Naive thymus-derived CD4-positive, alpha-beta T cell (primary cell): Measurements from ENCODE around the gene MGME1. TPM values are rescaled to one million over a fixed set of nuclear protein-coding genes. Genes with fewer than 3 reads are reported as not detected.
A peak's percentile ranks its signal among the peaks of the same experiment; 100 is the strongest.

Source experiments
- ATAC-seq: fragments of 150-1000 bp; cut with Tn5 transposase; 2 replicates; pipeline ENCODE4 v1.10.0; 2021; ENCODE audit warnings: mild to moderate bottlenecking, moderate library complexity
- CTCF ChIA-PET: fragments of 350-600 bp; sonication (Branson Sonifier 250); formaldehyde crosslinking; loops from one replicate; lab custom pipeline; 2021; ENCODE audit warnings: antibody characterized with exemption; lab: Charles Lee
- POLR2A ChIA-PET: fragments of 350-600 bp; sonication (Branson Sonifier 250); formaldehyde crosslinking; loops from one replicate; lab custom pipeline; 2021; ENCODE audit warnings: antibody characterized with exemption, inconsistent platforms; lab: Charles Lee
- DNase-seq, 9 donors: peaks; one replicate each; pipeline versions ENCODE4 v3.0.0 to v3.0.0-alpha.2; 2020 to 2022; ENCODE audit warnings: mixed read lengths in 1 of 9
- H3K27ac ChIP-seq: one replicate; pipeline ENCODE4 v1.7.0; 2013; ENCODE audit warnings: mild to moderate bottlenecking, low read depth, low read length, moderate library complexity
- H3K27me3 ChIP-seq, 2 donors: one replicate each; pipeline ENCODE4 v1.7.0; 2013; ENCODE audit warnings: low read length in 2 of 2, mild to moderate bottlenecking in 2 of 2, moderate library complexity in 2 of 2; ENCODE audit not compliant: control insufficient read depth in 2 of 2, insufficient read depth in 2 of 2
- H3K36me3 ChIP-seq, 3 experiments: 1 replicate in 2 of 3; 2 replicates in 1 of 3; pipeline ENCODE4 v1.7.0; 2013; ENCODE audit warnings: low read length in 3 of 3, mild to moderate bottlenecking in 3 of 3, moderate library complexity in 1 of 3; ENCODE audit not compliant: insufficient read depth in 3 of 3, control insufficient read depth in 2 of 3
- H3K4me1 ChIP-seq, 2 donors: one replicate each; pipeline ENCODE4 v1.7.0; 2013; ENCODE audit warnings: low read length in 2 of 2, mild to moderate bottlenecking in 2 of 2, moderate library complexity in 1 of 2; ENCODE audit not compliant: control insufficient read depth in 2 of 2, insufficient read depth in 2 of 2
- H3K4me3 ChIP-seq: 2 replicates; pipeline ENCODE4 v1.7.0; 2013; ENCODE audit warnings: mild to moderate bottlenecking, low read length
- H3K9me3 ChIP-seq, 3 experiments: 1 replicate in 2 of 3; 2 replicates in 1 of 3; pipeline ENCODE4 v1.7.0; 2013; ENCODE audit warnings: low read length in 3 of 3; ENCODE audit not compliant: control insufficient read depth in 2 of 3
- H3K27ac Mint-ChIP-seq, 9 donors: one replicate each; pipeline ENCODE4 v1.8.0; 2020 to 2022; ENCODE audit warnings: mixed read lengths in 9 of 9, mild to moderate bottlenecking in 8 of 9, moderate library complexity in 5 of 9, inconsistent platforms in 2 of 9
- H3K27me3 Mint-ChIP-seq, 5 donors: one replicate each; pipeline ENCODE4 v1.8.0; 2021 to 2022; ENCODE audit warnings: mixed read lengths in 5 of 5, mild to moderate bottlenecking in 1 of 5
- H3K36me3 Mint-ChIP-seq, 5 donors: one replicate each; pipeline ENCODE4 v1.8.0; 2020 to 2022; ENCODE audit warnings: mixed read lengths in 5 of 5, mild to moderate bottlenecking in 3 of 5, inconsistent platforms in 1 of 5
- H3K4me1 Mint-ChIP-seq, 7 donors: one replicate each; pipeline ENCODE4 v1.8.0; 2020 to 2022; ENCODE audit warnings: mixed read lengths in 7 of 7, mild to moderate bottlenecking in 3 of 7, inconsistent platforms in 1 of 7
- H3K4me3 Mint-ChIP-seq, 10 donors: one replicate each; pipeline ENCODE4 v1.8.0; 2020 to 2022; ENCODE audit warnings: mild to moderate bottlenecking in 10 of 10, mixed read lengths in 10 of 10, moderate library complexity in 6 of 10, inconsistent platforms in 2 of 10
- H3K9me3 Mint-ChIP-seq, 11 donors: one replicate each; pipeline ENCODE4 v1.8.0; 2020 to 2022; ENCODE audit warnings: mixed read lengths in 11 of 11, mild to moderate bottlenecking in 4 of 11, inconsistent platforms in 1 of 11, moderate library complexity in 1 of 11
- intact Hi-C, 2 donors: fragments of 100-400 bp; cut with micrococcal nuclease; formaldehyde crosslinking; loops; one replicate each; pipeline ENCODE4 v1.15.1; 2023
- polyA plus RNA-seq, 2 donors: library from polyadenylated mRNA; unstranded; fragments of 300-500 nt; fragmentation: Illumina TruSeq; gene quantifications; one replicate each; pipeline ENCODE4 v1.2.3, GENCODE V29; 2021
- total RNA-seq, 6 experiments: library from RNA in 5 of 6; stranded (reverse) in 5 of 6; gene quantifications; 1 replicate in 5 of 6; 2 replicates in 1 of 6; pipeline ENCODE4 v1.2.3 and lab custom pipeline; 2021 to 2026

MGME1 gene
- total and polyA plus RNA-seq, 7 experiments from 2014 or later: 4.9 to 41.0 (median 13.1) TPM

GRCh38 chr20:17935186-17935585 is 33.6 kb upstream of the MGME1 start:
- H3K9me3 ChIP-seq: no peaks in the 10 kb centered on the region
- CTCF ChIA-PET: no interaction called here
- no peak overlapping the region for H3K4me3 Mint-ChIP-seq

GRCh38 chr20:17935761-17936160 is 33.1 kb upstream of the MGME1 start:
- Mint-ChIP-seq H3K36me3 (peaks cover 0 to 4% (median 0%) of the 10 kb centered on the region in 5 donors), H3K4me1 (peaks cover 0 to 20% (median 12%) of the 10 kb centered on the region in 7 donors), H3K9me3 (peaks cover 0 to 11% (median 0%) of the 10 kb centered on the region in 11 donors), H3K27ac (no peak overlapping the region), H3K4me3 (no peak overlapping the region), H3K27me3 (no peaks in the 10 kb centered on the region)
- Histone ChIP-seq H3K4me1 (peaks cover 5 to 9% of the 10 kb centered on the region in 2 donors), H3K27ac (no peak overlapping the region), H3K27me3 (no peaks in the 10 kb centered on the region), H3K36me3 (no peaks in the 10 kb centered on the region), H3K9me3 (no peaks in the 10 kb centered on the region), H3K4me3 (no peak overlapping the region)
- POLR2A ChIA-PET: no interaction called here
- no peak for ATAC-seq
- no peak for DNase-seq
- intact Hi-C loops: no loop called here
- CTCF ChIA-PET: no interaction called here

More at GRCh38 chr20:17935186-17935585, 33.6 kb upstream of the MGME1 start:
- H3K36me3 ChIP-seq: no peaks in the 10 kb centered on the region
- H3K27me3 ChIP-seq: no peaks in the 10 kb centered on the region
- peaks cover 0 to 11% (median 0%) of the 10 kb centered on the region in 11 donors for H3K9me3 Mint-ChIP-seq
- H3K4me3 ChIP-seq: no peak overlapping the region
- intact Hi-C loops: no loop called here
- peak overlapping the region in 1 of 9 donors; percentile 59 for H3K27ac Mint-ChIP-seq
- no peak overlapping the region for H3K27ac ChIP-seq
- no peaks in the 10 kb centered on the region for H3K27me3 Mint-ChIP-seq
- POLR2A ChIA-PET: no interaction called here
- H3K4me1 ChIP-seq: peaks cover 5 to 9% of the 10 kb centered on the region in 2 donors
- DNase-seq: no peak
- no peak for ATAC-seq
- H3K36me3 Mint-ChIP-seq: peaks cover 0 to 4% (median 0%) of the 10 kb centered on the region in 5 donors
- H3K4me1 Mint-ChIP-seq: peaks cover 0 to 20% (median 11%) of the 10 kb centered on the region in 7 donors

- Mint-ChIP-seq H3K4me1 (peaks cover 0 to 20% (median 12%) of the 10 kb centered on the region in 7 donors), H3K27me3 (no peaks in the 10 kb centered on the region), H3K9me3 (peaks cover 0 to 9% (median 0%) of the 10 kb centered on the region in 11 donors), H3K4me3 (no peak overlapping the region), H3K36me3 (peaks cover 0 to 4% (median 0%) of the 10 kb centered on the region in 5 donors), H3K27ac (no peak overlapping the region)
- peaks cover 5 to 9% of the 10 kb centered on the region in 2 donors for H3K4me1 ChIP-seq
- H3K36me3 ChIP-seq: no peaks in the 10 kb centered on the region
- DNase-seq (no peak), ATAC-seq (no peak)
- H3K27me3 ChIP-seq: no peaks in the 10 kb centered on the region
- intact Hi-C loops: no loop called here
- CTCF ChIA-PET: interaction anchor here (0.7 kb wide), 1 partner anchor 65 kb away, joined by 3 read pairs; no protein-coding TSS in a partner anchor
- no peak overlapping the region for H3K27ac ChIP-seq
- no peaks in the 10 kb centered on the region for H3K9me3 ChIP-seq
- no peak overlapping the region for H3K4me3 ChIP-seq
- POLR2A ChIA-PET: no interaction called here
These were observed 32.5 kb upstream of the MGME1 start for GRCh38 chr20:17936286-17936760.

GRCh38 chr20:17936761-17937732 is 31.8 kb upstream of the MGME1 start:
- DNase-seq (no peak), ATAC-seq (no peak)
- CTCF ChIA-PET: interaction anchor here (0.7 to 2.1 kb wide), 3 partner anchors 60 to 255 kb away, joined by 3 to 6 read pairs (median 3); partner anchors contain the start of gene RRBP1
- no peak overlapping the region for H3K4me3 ChIP-seq
- no peaks in the 10 kb centered on the region for H3K27me3 ChIP-seq
- H3K9me3 ChIP-seq: no peaks in the 10 kb centered on the region
- no peaks in the 10 kb centered on the region for H3K27me3 Mint-ChIP-seq
- H3K36me3 ChIP-seq: peaks cover 0 to 4% (median 0%) of the 10 kb centered on the region in 3 experiments
- POLR2A ChIA-PET: interaction anchor here (0.7 kb wide), 1 partner anchor 37 kb away, joined by 3 read pairs; no protein-coding TSS in a partner anchor
- H3K4me3 Mint-ChIP-seq: no peak overlapping the region
- peaks cover 0 to 6% (median 0%) of the 10 kb centered on the region in 5 donors for H3K36me3 Mint-ChIP-seq
- peaks cover 5 to 9% of the 10 kb centered on the region in 2 donors for H3K4me1 ChIP-seq
- H3K27ac ChIP-seq: no peak overlapping the region
- intact Hi-C loops: no loop called here
- no peak overlapping the region for H3K27ac Mint-ChIP-seq
- peaks cover 0 to 20% (median 12%) of the 10 kb centered on the region in 7 donors for H3K4me1 Mint-ChIP-seq
- H3K9me3 Mint-ChIP-seq: peaks cover 0 to 5% (median 0%) of the 10 kb centered on the region in 11 donors

- H3K27ac ChIP-seq: no peak overlapping the region
- peaks cover 0 to 22% (median 12%) of the 10 kb centered on the region in 7 donors for H3K4me1 Mint-ChIP-seq
- H3K27ac Mint-ChIP-seq: peak overlapping the region in 4 of 9 donors; percentile 34 to 68 (median 51)
- H3K36me3 Mint-ChIP-seq: peaks cover 0 to 26% (median 0%) of the 10 kb centered on the region in 5 donors
- ATAC-seq: peak; percentile 91
- intact Hi-C loops: loop anchor here (1.0 kb wide), 4 partner anchors 29 to 434 kb away; partner anchors contain the start of genes SNX5 (in 2 of the 2) and RRBP1 (in 1 of the 2)
- no peaks in the 10 kb centered on the region for H3K27me3 ChIP-seq
- peaks cover 0 to 3% (median 0%) of the 10 kb centered on the region in 11 donors for H3K9me3 Mint-ChIP-seq
- ChIA-PET CTCF (interaction anchor here (0.9 to 2.1 kb wide), 3 partner anchors 58 to 435 kb away, joined by 3 to 6 read pairs (median 3); partner anchors contain the start of gene RRBP1), POLR2A (no interaction called here)
- no peaks in the 10 kb centered on the region for H3K9me3 ChIP-seq
- H3K4me3 Mint-ChIP-seq: peak overlapping the region in 6 of 10 donors; percentile 4 to 43 (median 37)
- peaks cover 5 to 9% of the 10 kb centered on the region in 2 donors for H3K4me1 ChIP-seq
- no peaks in the 10 kb centered on the region for H3K27me3 Mint-ChIP-seq
- no peak overlapping the region for H3K4me3 ChIP-seq
- peak; percentile 18 to 53 (median 34) for DNase-seq
- H3K36me3 ChIP-seq: peaks cover 0 to 24% (median 0%) of the 10 kb centered on the region in 3 experiments
These were observed 29.8 kb upstream of the MGME1 start for GRCh38 chr20:17938871-17939619.
